Measurements from ENCODE around the gene LTO1. TPM values are rescaled to one million over a fixed set of nuclear protein-coding genes. Genes with fewer than 3 reads are reported as not detected.

Gene LTO1
- polyA plus RNA-seq, 2 of the 4 experiments (the other 2 are of a cell fraction), result 25.1 to 27.0 TPM

DNA sequence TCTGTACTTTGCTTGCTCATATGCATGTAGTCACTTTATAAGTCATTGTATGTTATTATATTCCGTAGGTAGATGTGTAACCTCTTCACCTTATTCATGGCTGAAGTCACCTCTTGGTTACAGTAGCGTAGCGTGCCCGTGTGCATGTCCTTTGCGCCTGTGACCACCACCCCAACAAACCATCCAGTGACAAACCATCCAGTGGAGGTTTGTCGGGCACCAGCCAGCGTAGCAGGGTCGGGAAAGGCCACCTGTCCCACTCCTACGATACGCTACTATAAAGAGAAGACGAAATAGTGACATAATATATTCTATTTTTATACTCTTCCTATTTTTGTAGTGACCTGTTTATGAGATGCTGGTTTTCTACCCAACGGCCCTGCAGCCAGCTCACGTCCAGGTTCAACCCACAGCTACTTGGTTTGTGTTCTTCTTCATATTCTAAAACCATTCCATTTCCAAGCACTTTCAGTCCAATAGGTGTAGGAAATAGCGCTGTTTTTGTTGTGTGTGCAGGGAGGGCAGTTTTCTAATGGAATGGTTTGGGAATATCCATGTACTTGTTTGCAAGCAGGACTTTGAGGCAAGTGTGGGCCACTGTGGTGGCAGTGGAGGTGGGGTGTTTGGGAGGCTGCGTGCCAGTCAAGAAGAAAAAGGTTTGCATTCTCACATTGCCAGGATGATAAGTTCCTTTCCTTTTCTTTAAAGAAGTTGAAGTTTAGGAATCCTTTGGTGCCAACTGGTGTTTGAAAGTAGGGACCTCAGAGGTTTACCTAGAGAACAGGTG, 23.1 kb downstream of the LTO1 start:
- H3K9me3 ChIP-seq, result no peaks in the 10 kb centered on the region
- peaks cover 84% of the 10 kb centered on the region for H3K4me1 ChIP-seq
- DNase-seq (ENCODE audit: low read depth in 1 of 2, low spot score in 1 of 2) (no peak), FAIRE-seq (peak; percentile 7), ATAC-seq (no peak)
- TF ChIP-seq CHD4 (IDR thresholded peaks at IDR 0.05; ENCODE audit: borderline replicate concordance) (no peak), GATA3 (IDR thresholded peaks at IDR 0.05; ENCODE audit: borderline replicate concordance) (no peak), TP53 (CRISPR knock-in tag; IDR thresholded peaks at IDR 0.05) (no peak), EHMT2 (IDR thresholded peaks at IDR 0.05; ENCODE audit: low read depth) (no peak), TFCP2L1 (CRISPR knock-in tag; IDR thresholded peaks at IDR 0.05) (no peak), MAZ (IDR thresholded peaks at IDR 0.05; ENCODE audit: borderline replicate concordance, low read depth, low read length) (no peak), ZNF302 (CRISPR knock-in tag; IDR thresholded peaks at IDR 0.05) (no peak), BHLHE40 (IDR thresholded peaks at IDR 0.05; ENCODE audit: low read depth, low read length) (no peak), ESRRA (IDR thresholded peaks at IDR 0.05; ENCODE audit: borderline replicate concordance, low read length) (no peak), POLR2AphosphoS2 (conservative IDR thresholded peaks at IDR 0.05; ENCODE audit: low read length) (no peak), HOXB13 (CRISPR knock-in tag; IDR thresholded peaks at IDR 0.05; ENCODE audit: low read depth) (no peak), POLR2A (IDR thresholded peaks at IDR 0.05; ENCODE audit: low read length) (no peak), CBX2 (IDR thresholded peaks at IDR 0.05; ENCODE audit: borderline replicate concordance, low read depth) (no peak), HDAC2 (IDR thresholded peaks at IDR 0.05) (no peak), FOSL2 (IDR thresholded peaks at IDR 0.05) (no peak), FOSL2 (CRISPR knock-in tag; IDR thresholded peaks at IDR 0.05) (no peak), JUN (IDR thresholded peaks at IDR 0.05) (no peak), EHF (CRISPR knock-in tag; IDR thresholded peaks at IDR 0.05) (no peak), SMC3 (IDR thresholded peaks at IDR 0.05) (no peak)
- TF ChIP-seq, protein P1, sequence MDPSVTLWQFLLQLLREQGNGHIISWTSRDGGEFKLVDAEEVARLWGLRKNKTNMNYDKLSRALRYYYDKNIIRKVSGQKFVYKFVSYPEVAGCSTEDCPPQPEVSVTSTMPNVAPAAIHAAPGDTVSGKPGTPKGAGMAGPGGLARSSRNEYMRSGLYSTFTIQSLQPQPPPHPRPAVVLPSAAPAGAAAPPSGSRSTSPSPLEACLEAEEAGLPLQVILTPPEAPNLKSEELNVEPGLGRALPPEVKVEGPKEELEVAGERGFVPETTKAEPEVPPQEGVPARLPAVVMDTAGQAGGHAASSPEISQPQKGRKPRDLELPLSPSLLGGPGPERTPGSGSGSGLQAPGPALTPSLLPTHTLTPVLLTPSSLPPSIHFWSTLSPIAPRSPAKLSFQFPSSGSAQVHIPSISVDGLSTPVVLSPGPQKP (IDR thresholded peaks at IDR 0.05; ENCODE audit: low read depth, low read length), result no peak
- TF ChIP-seq, protein P2, sequence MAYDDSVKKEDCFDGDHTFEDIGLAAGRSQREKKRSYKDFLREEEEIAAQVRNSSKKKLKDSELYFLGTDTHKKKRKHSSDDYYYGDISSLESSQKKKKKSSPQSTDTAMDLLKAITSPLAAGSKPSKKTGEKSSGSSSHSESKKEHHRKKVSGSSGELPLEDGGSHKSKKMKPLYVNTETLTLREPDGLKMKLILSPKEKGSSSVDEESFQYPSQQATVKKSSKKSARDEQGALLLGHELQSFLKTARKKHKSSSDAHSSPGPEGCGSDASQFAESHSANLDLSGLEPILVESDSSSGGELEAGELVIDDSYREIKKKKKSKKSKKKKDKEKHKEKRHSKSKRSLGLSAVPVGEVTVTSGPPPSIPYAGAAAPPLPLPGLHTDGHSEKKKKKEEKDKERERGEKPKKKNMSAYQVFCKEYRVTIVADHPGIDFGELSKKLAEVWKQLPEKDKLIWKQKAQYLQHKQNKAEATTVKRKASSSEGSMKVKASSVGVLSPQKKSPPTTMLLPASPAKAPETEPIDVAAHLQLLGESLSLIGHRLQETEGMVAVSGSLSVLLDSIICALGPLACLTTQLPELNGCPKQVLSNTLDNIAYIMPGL (CRISPR knock-in tag; IDR thresholded peaks at IDR 0.05; ENCODE audit: borderline replicate concordance), result no peak
- peak overlapping the region; percentile 31 to 87; a peak in 2 of 6 replicates for H3K27ac ChIP-seq
- POLR2A ChIA-PET, result no interaction called here
- CTCF ChIA-PET, result interaction anchor here (0.5 to 1.8 kb wide), 3 partner anchors 9 to 551 kb away, joined by 3 to 7 read pairs (median 7); no protein-coding TSS in a partner anchor
- no peak overlapping the region for H3K4me3 ChIP-seq
- WGBS (ENCODE audit: missing lambda C conversion rate), result 83% methylated on average over 15 of the region's 15 CpGs
- peak overlapping the region; percentile 84 for H3K4me2 ChIP-seq

DNA sequence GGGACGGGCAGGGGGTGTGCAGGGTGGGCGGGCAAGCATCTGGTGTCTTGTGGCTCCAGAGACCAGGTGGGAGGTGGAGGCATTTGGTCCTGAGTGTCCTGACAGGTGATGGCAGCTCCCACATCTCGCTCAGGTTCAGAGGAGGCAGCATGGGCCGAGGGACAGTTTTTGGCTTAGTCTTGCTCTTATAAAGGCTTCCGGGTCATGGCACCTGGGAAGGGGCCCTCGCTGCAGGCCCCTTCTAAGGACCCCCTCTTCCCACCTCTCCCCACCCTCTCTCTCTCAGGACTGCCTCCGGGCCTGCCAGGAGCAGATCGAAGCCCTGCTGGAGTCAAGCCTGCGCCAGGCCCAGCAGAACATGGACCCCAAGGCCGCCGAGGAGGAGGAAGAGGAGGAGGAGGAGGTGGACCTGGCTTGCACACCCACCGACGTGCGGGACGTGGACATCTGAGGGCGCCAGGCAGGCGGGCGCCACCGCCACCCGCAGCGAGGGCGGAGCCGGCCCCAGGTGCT, 24.3 kb downstream of the LTO1 start:
- Histone ChIP-seq H3K9me3 (no peaks in the 10 kb centered on the region), H3K4me1 (peaks cover 91% of the 10 kb centered on the region), H3K4me2 (0 out of 3 replicates have a peak overlapping the region, but pooled peaks have one; percentile 8), H3K27ac (peak overlapping the region in 1 of 2 experiments; percentile 19; a peak in 1 of 6 replicates), H3K4me3 (no peak overlapping the region)
- FAIRE-seq, result no peak
- ChIA-PET CTCF (interaction anchor here (1.4 to 1.8 kb wide), 2 partner anchors 8 to 550 kb away, joined by 7 read pairs; no protein-coding TSS in a partner anchor), POLR2A (no interaction called here)
- 82% methylated on average over 21 of the region's 23 CpGs for WGBS (ENCODE audit: missing lambda C conversion rate)
- ATAC-seq, result no peak
- DNase-seq (ENCODE audit: low read depth in 1 of 2, low spot score in 1 of 2), result no peak
- TF ChIP-seq, protein P3, sequence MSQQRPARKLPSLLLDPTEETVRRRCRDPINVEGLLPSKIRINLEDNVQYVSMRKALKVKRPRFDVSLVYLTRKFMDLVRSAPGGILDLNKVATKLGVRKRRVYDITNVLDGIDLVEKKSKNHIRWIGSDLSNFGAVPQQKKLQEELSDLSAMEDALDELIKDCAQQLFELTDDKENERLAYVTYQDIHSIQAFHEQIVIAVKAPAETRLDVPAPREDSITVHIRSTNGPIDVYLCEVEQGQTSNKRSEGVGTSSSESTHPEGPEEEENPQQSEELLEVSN (IDR thresholded peaks at IDR 0.05; ENCODE audit: borderline replicate concordance, low read depth), result no peak
- TF ChIP-seq, protein P2 (CRISPR knock-in tag; IDR thresholded peaks at IDR 0.05; ENCODE audit: borderline replicate concordance), result no peak
- TF ChIP-seq ESRRA (IDR thresholded peaks at IDR 0.05; ENCODE audit: borderline replicate concordance, low read length) (no peak), ZNF302 (CRISPR knock-in tag; IDR thresholded peaks at IDR 0.05) (no peak), HOXB13 (CRISPR knock-in tag; IDR thresholded peaks at IDR 0.05; ENCODE audit: low read depth) (no peak), SMC3 (IDR thresholded peaks at IDR 0.05) (no peak), ZC3H11A (IDR thresholded peaks at IDR 0.05) (no peak), KDM5A (IDR thresholded peaks at IDR 0.05) (no peak), EHF (CRISPR knock-in tag; IDR thresholded peaks at IDR 0.05) (no peak), FOXS1 (CRISPR knock-in tag; IDR thresholded peaks at IDR 0.05) (no peak), SREBF2 (IDR thresholded peaks at IDR 0.05) (no peak), PHF8 (IDR thresholded peaks at IDR 0.05; ENCODE audit: borderline replicate concordance, low read depth) (no peak), CHD4 (IDR thresholded peaks at IDR 0.05; ENCODE audit: borderline replicate concordance) (no peak), GATA3 (IDR thresholded peaks at IDR 0.05; ENCODE audit: borderline replicate concordance) (no peak)
- TF ChIP-seq, protein P4, sequence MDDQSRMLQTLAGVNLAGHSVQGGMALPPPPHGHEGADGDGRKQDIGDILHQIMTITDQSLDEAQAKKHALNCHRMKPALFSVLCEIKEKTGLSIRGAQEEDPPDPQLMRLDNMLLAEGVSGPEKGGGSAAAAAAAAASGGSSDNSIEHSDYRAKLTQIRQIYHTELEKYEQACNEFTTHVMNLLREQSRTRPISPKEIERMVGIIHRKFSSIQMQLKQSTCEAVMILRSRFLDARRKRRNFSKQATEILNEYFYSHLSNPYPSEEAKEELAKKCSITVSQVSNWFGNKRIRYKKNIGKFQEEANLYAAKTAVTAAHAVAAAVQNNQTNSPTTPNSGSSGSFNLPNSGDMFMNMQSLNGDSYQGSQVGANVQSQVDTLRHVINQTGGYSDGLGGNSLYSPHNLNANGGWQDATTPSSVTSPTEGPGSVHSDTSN (IDR thresholded peaks at IDR 0.05), result no peak
- TF ChIP-seq, protein P5, sequence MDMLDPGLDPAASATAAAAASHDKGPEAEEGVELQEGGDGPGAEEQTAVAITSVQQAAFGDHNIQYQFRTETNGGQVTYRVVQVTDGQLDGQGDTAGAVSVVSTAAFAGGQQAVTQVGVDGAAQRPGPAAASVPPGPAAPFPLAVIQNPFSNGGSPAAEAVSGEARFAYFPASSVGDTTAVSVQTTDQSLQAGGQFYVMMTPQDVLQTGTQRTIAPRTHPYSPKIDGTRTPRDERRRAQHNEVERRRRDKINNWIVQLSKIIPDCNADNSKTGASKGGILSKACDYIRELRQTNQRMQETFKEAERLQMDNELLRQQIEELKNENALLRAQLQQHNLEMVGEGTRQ (IDR thresholded peaks at IDR 0.05), result no peak

All from A549 (cell line).